Caco-2 (cell line): ENCODE measurements around the gene TTC7B. TPM values are rescaled to one million over a fixed set of nuclear protein-coding genes. Genes with fewer than 3 reads are reported as not detected.

Source experiments
- BruUV-seq: library from RNA; stranded (reverse); fragments of 400-500 nt; replicated peaks from 2 replicates; lab custom pipeline; 2021; lab: Mats Ljungman, UMichigan
- CTCF ChIA-PET: fragments of 300-600 bp; sonication (Branson Sonifier 250); formaldehyde crosslinking; loops from one replicate; lab custom pipeline; 2022; ENCODE audit warnings: antibody characterized with exemption; lab: Charles Lee
- POLR2A ChIA-PET: fragments of 300-600 bp; sonication (Branson Sonifier 250); formaldehyde crosslinking; loops from one replicate; lab custom pipeline; 2022; ENCODE audit warnings: antibody characterized with exemption; lab: Charles Lee
- DNase-seq, 2 experiments: peaks; one replicate each; pipeline versions ENCODE4 v3.0.0 to v3.0.0-alpha.2; 2020 to 2022
- H3K27me3 ChIP-seq: replicated peaks from 2 replicates; pipeline ENCODE4 v1.6.0; 2011; ENCODE audit warnings: low read length; ENCODE audit not compliant: control insufficient read depth, insufficient read depth
- H3K36me3 ChIP-seq: 2 replicates; pipeline ENCODE4 v1.5.1; 2011; ENCODE audit warnings: low read length; ENCODE audit not compliant: control insufficient read depth, insufficient read depth
- H3K4me1 ChIP-seq: fragments of 250-450 bp; sonication (Bioruptor Pico); 2 replicates; pipeline ENCODE4 v1.5.1; 2020; ENCODE audit warnings: mild to moderate bottlenecking
- H3K4me3 ChIP-seq: 2 replicates; pipeline ENCODE4 v1.5.1; 2011; ENCODE audit warnings: low read depth, mild to moderate bottlenecking, control low read depth, low read length
- H3K9me3 ChIP-seq: fragments of 250-450 bp; sonication (Bioruptor Pico); 2 replicates; pipeline ENCODE4 v1.5.1; 2020; ENCODE audit warnings: mild to moderate bottlenecking, moderate library complexity
- H3K27ac Mint-ChIP-seq: one replicate; pipeline ENCODE4 v1.8.0; 2022; ENCODE audit warnings: mixed read lengths; ENCODE audit not compliant: unreplicated experiment
- H3K27me3 Mint-ChIP-seq: one replicate; pipeline ENCODE4 v1.8.0; 2022; ENCODE audit warnings: mixed read lengths; ENCODE audit not compliant: insufficient read depth, unreplicated experiment
- H3K36me3 Mint-ChIP-seq: one replicate; pipeline ENCODE4 v1.8.0; 2022; ENCODE audit warnings: mild to moderate bottlenecking, mixed read lengths; ENCODE audit not compliant: insufficient read depth, unreplicated experiment
- H3K4me1 Mint-ChIP-seq: one replicate; pipeline ENCODE4 v1.8.0; 2022; ENCODE audit warnings: low read depth, mixed read lengths; ENCODE audit not compliant: unreplicated experiment
- H3K4me3 Mint-ChIP-seq: one replicate; pipeline ENCODE4 v1.8.0; 2022; ENCODE audit warnings: mild to moderate bottlenecking, moderate library complexity, mixed read lengths; ENCODE audit not compliant: unreplicated experiment
- H3K9me3 Mint-ChIP-seq: one replicate; pipeline ENCODE4 v1.8.0; 2022; ENCODE audit warnings: mixed read lengths; ENCODE audit not compliant: unreplicated experiment
- CTCF ChIP-seq, 2 experiments: fragments of 200-600 bp in 1 of 2; IDR thresholded peaks; 1 replicate in 1 of 2; 2 replicates in 1 of 2; pipeline versions ENCODE4 v1.5.1 to v1.8.0; 2011 to 2022; ENCODE audit warnings: antibody characterized with exemption in 1 of 2, control low read depth in 1 of 2, inconsistent platforms in 1 of 2, low read depth in 1 of 2, low read length in 1 of 2, mild to moderate bottlenecking in 1 of 2, moderate library complexity in 1 of 2; ENCODE audit not compliant: insufficient read depth in 1 of 2, severe bottlenecking in 1 of 2, unreplicated experiment in 1 of 2
- intact Hi-C: fragments of 100-400 bp; cut with micrococcal nuclease; formaldehyde crosslinking; loops from one replicate; pipeline ENCODE4 v1.10.0; 2022; ENCODE audit not compliant: unreplicated experiment
- total RNA-seq: library from RNA; stranded (reverse); gene quantifications from 2 replicates; pipeline ENCODE4 v1.2.3, GENCODE V29; 2022

Gene TTC7B
- total RNA-seq, 1 experiment from 2014 or later, result 28.5 TPM

- Histone ChIP-seq H3K4me3 (no peak overlapping the region), H3K9me3 (no peaks in the 10 kb centered on the region), H3K36me3 (no peaks in the 10 kb centered on the region), H3K27me3 (no peaks in the 10 kb centered on the region), H3K4me1 (no peaks in the 10 kb centered on the region)
- ChIA-PET CTCF (no interaction called here), POLR2A (no interaction called here)
- no peaks in the 10 kb centered on the region for H3K27me3 Mint-ChIP-seq
- DNase-seq, result no peak
- H3K9me3 Mint-ChIP-seq, result no peaks in the 10 kb centered on the region
- no peaks in the 10 kb centered on the region for H3K4me1 Mint-ChIP-seq
- no peaks in the 10 kb centered on the region for H3K36me3 Mint-ChIP-seq
- TF ChIP-seq CTCF (IDR thresholded peaks at IDR 0.05; ENCODE audit: insufficient read depth in 1 of 2, low read depth in 1 of 2, low read length in 1 of 2, severe bottlenecking in 1 of 2, unreplicated experiment in 1 of 2), result no peak
- H3K27ac Mint-ChIP-seq, result no peak overlapping the region
- no TSS peak for BruUV-seq
- H3K4me3 Mint-ChIP-seq, result no peak overlapping the region
- intact Hi-C loops, result no loop called here
Measured at GRCh38 chr14:90613453-90613852, 202.8 kb downstream of the TTC7B start.

- Histone ChIP-seq H3K27me3 (no peaks in the 10 kb centered on the region), H3K4me3 (no peak overlapping the region), H3K36me3 (no peaks in the 10 kb centered on the region), H3K9me3 (no peaks in the 10 kb centered on the region), H3K4me1 (no peaks in the 10 kb centered on the region)
- H3K27ac Mint-ChIP-seq, result no peak overlapping the region
- no peaks in the 10 kb centered on the region for H3K36me3 Mint-ChIP-seq
- no peak for TF ChIP-seq CTCF (IDR thresholded peaks at IDR 0.05; ENCODE audit: insufficient read depth in 1 of 2, low read depth in 1 of 2, low read length in 1 of 2, severe bottlenecking in 1 of 2, unreplicated experiment in 1 of 2)
- DNase-seq, result no peak
- BruUV-seq, result no TSS peak
- no peaks in the 10 kb centered on the region for H3K27me3 Mint-ChIP-seq
- no peaks in the 10 kb centered on the region for H3K4me1 Mint-ChIP-seq
- ChIA-PET POLR2A (no interaction called here), CTCF (no interaction called here)
- H3K9me3 Mint-ChIP-seq, result no peaks in the 10 kb centered on the region
- intact Hi-C loops, result no loop called here
- no peak overlapping the region for H3K4me3 Mint-ChIP-seq
Measured at GRCh38 chr14:90612801-90613200, 203.4 kb downstream of the TTC7B start.

- BruUV-seq, result no TSS peak
- CTCF ChIA-PET, result no interaction called here
- DNase-seq, result no peak
- Mint-ChIP-seq H3K9me3 (no peaks in the 10 kb centered on the region), H3K27ac (no peak overlapping the region), H3K27me3 (no peaks in the 10 kb centered on the region), H3K4me3 (no peak overlapping the region), H3K36me3 (no peaks in the 10 kb centered on the region), H3K4me1 (no peaks in the 10 kb centered on the region)
- POLR2A ChIA-PET, result no interaction called here
- Histone ChIP-seq H3K27me3 (no peaks in the 10 kb centered on the region), H3K4me1 (no peaks in the 10 kb centered on the region), H3K9me3 (no peaks in the 10 kb centered on the region), H3K36me3 (no peaks in the 10 kb centered on the region), H3K4me3 (no peak overlapping the region)
- intact Hi-C loops, result no loop called here
- no peak for TF ChIP-seq CTCF (IDR thresholded peaks at IDR 0.05; ENCODE audit: insufficient read depth in 1 of 2, low read depth in 1 of 2, low read length in 1 of 2, severe bottlenecking in 1 of 2, unreplicated experiment in 1 of 2)
Measured at GRCh38 chr14:90611936-90612335, 204.3 kb downstream of the TTC7B start.
